K562 (cell line): ENCODE data around the gene S100A3. TPM values are rescaled to one million over a fixed set of nuclear protein-coding genes. Genes with fewer than 3 reads are reported as not detected.

Experiments used
- CBX1 ChIP-seq: sonication (generic); IDR thresholded peaks from 2 replicates; pipeline ENCODE4 v1.6.1; 2016; ENCODE audit warnings: antibody characterized with exemption, low read depth, mild to moderate bottlenecking
- CREM ChIP-seq: IDR thresholded peaks from 2 replicates; pipeline ENCODE4 v1.6.1; 2014; ENCODE audit warnings: antibody characterized with exemption, low read depth
- E2F3 ChIP-seq: fragments of 250-450 bp; sonication (Bioruptor Pico); IDR thresholded peaks from 2 replicates; pipeline ENCODE4 v1.4.0; 2020; ENCODE audit warnings: mild to moderate bottlenecking
- HNRNPK ChIP-seq: fragments of 200-400 bp; formaldehyde crosslinking; IDR thresholded peaks from one replicate; pipeline ENCODE4 v1.6.1; 2018; ENCODE audit warnings: mild to moderate bottlenecking, low read depth, low read length; ENCODE audit not compliant: poor library complexity, severe bottlenecking
- LCOR ChIP-seq: sonication (generic); formaldehyde crosslinking; IDR thresholded peaks from 2 replicates; pipeline ENCODE4 v1.8.0; 2022; ENCODE audit warnings: mild to moderate bottlenecking, missing genetic modification reagents
- LEF1 ChIP-seq: fragments of 450-650 bp; IDR thresholded peaks from 2 replicates; pipeline ENCODE4 v1.6.1; 2016; ENCODE audit warnings: mild to moderate bottlenecking
- MTA3 ChIP-seq: fragments of 450-650 bp; formaldehyde crosslinking; IDR thresholded peaks from 2 replicates; pipeline ENCODE4 v1.6.1; 2017; ENCODE audit warnings: mild to moderate bottlenecking, borderline replicate concordance
- NRF1 ChIP-seq, 2 experiments: fragments of 450-650 bp; IDR thresholded peaks in 1 of 2; conservative IDR thresholded peaks in 1 of 2; 2 replicates each; pipeline ENCODE4 v1.6.1; 2014; ENCODE audit warnings: mild to moderate bottlenecking in 2 of 2
- RB1 ChIP-seq: fragments of 450-650 bp; IDR thresholded peaks from 2 replicates; pipeline ENCODE4 v1.6.1; 2017; ENCODE audit warnings: low read depth, mild to moderate bottlenecking
- SMAD4 ChIP-seq: fragments of 250-450 bp; sonication (Bioruptor Pico); conservative IDR thresholded peaks from 2 replicates; pipeline ENCODE4 v1.8.0; 2021; ENCODE audit warnings: inconsistent platforms, mild to moderate bottlenecking, moderate library complexity
- SP1 ChIP-seq: sonication (generic); formaldehyde crosslinking; IDR thresholded peaks from 2 replicates; pipeline ENCODE4 v1.8.1; 2022; ENCODE audit warnings: mild to moderate bottlenecking, missing genetic modification reagents
- U2AF1 ChIP-seq: fragments of 200-400 bp; formaldehyde crosslinking; optimal IDR thresholded peaks from 2 replicates; pipeline ENCODE3; 2017; ENCODE audit warnings: mild to moderate bottlenecking, low read depth, low read length, moderate library complexity
- ZBED1 ChIP-seq: IDR thresholded peaks from 2 replicates; pipeline ENCODE4 v1.6.1; 2014
- ZBTB11 ChIP-seq, 3 experiments: fragments of 200-800 bp in 1 of 3; fragments of 250-450 bp in 1 of 3; fragments of 450-650 bp in 1 of 3; sonication (Bioruptor Pico) in 1 of 3; sonication (Bioruptor generic) in 1 of 3; formaldehyde crosslinking in 1 of 3; IDR thresholded peaks; 2 replicates each; pipeline versions ENCODE4 v1.6.1 to v1.8.0; 2016 to 2022; ENCODE audit warnings: mild to moderate bottlenecking in 2 of 3, missing genetic modification characterization in 2 of 3, missing compliant biosample characterization in 1 of 3, moderate library complexity in 1 of 3
- ZBTB7A ChIP-seq: IDR thresholded peaks from 2 replicates; pipeline ENCODE4 v1.6.1; 2011; ENCODE audit warnings: low read depth, mild to moderate bottlenecking, low read length, moderate library complexity, borderline replicate concordance; ENCODE audit not compliant: control insufficient read depth
- ZFP91 ChIP-seq: sonication (generic); formaldehyde crosslinking; IDR thresholded peaks from 2 replicates; pipeline ENCODE4 v1.8.0; 2022; ENCODE audit warnings: mild to moderate bottlenecking, missing genetic modification reagents
- ZNF124 ChIP-seq: sonication (generic); formaldehyde crosslinking; IDR thresholded peaks from 2 replicates; pipeline ENCODE4 v1.8.1; 2022; ENCODE audit warnings: missing genetic modification reagents
- ZNF639 ChIP-seq, 2 experiments: fragments of 200-800 bp in 1 of 2; sonication (Bioruptor generic) in 1 of 2; sonication (generic) in 1 of 2; formaldehyde crosslinking in 1 of 2; IDR thresholded peaks in 1 of 2; conservative IDR thresholded peaks in 1 of 2; 2 replicates each; pipeline versions ENCODE4 v1.5.0 to v1.6.1; 2016 to 2020; ENCODE audit warnings: missing compliant biosample characterization in 1 of 2, missing genetic modification characterization in 1 of 2, missing genetic modification reagents in 1 of 2
- polyA plus RNA-seq, 8 experiments: library from polyadenylated mRNA; depleted of rRNA in 4 of 8; stranded (reverse) in 5 of 8; unstranded in 3 of 8; fragments of >200 nt; fragmentation: Nextera tagmentation in 2 of 8; fragmentation: Illumina TruSeq in 1 of 8; extraction: Ambion mirVana in 2 of 8; extraction: Trizol in 1 of 8; gene quantifications; 2 replicates each; pipeline versions ENCODE4 v1.2.1 to v1.2.3, GENCODE V29; 2011 to 2014; ENCODE audit warnings: inconsistent platforms in 1 of 8, missing spikeins in 1 of 8
- total RNA-seq, 7 experiments: library from RNA; depleted of rRNA in 6 of 7; stranded (reverse); fragments of >200 nt in 6 of 7; fragmentation: Illumina TruSeq in 2 of 7; extraction: Trizol in 2 of 7; gene quantifications; 2 replicates each; pipeline versions ENCODE4 v1.2.1 to v1.2.3, GENCODE V29; 2011 to 2021; ENCODE audit warnings: low replicate concordance in 1 of 7

S100A3 gene
- total and polyA plus RNA-seq, 9 of the 15 experiments (the other 6 are each of a cell fraction or from before 2014, with no cell fraction given): 0.08 to 1.7 (median 0.18) TPM; not detected in 4

- TF ChIP-seq ZBTB11 (CRISPR knock-in tag; IDR thresholded peaks at IDR 0.05): peak in 1 of 3 experiments; percentile 61; a peak in 2 of 6 replicates
- TF ChIP-seq E2F3: 0 out of 2 replicates have a peak, but pooled peaks have one; percentile 5
- no peak for TF ChIP-seq SMAD4 (CRISPR knock-in tag)
- peak; percentile 66 for TF ChIP-seq SP1 (CRISPR knock-in tag)
- TF ChIP-seq ZBED1: no peak
- peak; percentile 62 to 67 for TF ChIP-seq NRF1 (conservative IDR thresholded peaks at IDR 0.05 in 1 of 2, IDR thresholded peaks at IDR 0.05 in 1 of 2)
- TF ChIP-seq HNRNPK: no peak
- TF ChIP-seq ZBTB7A: peak; percentile 64; the same call in 1 of the 2 replicates
- TF ChIP-seq RB1: peak; percentile 7; the same call in 1 of the 2 replicates
- peak; percentile 5 for TF ChIP-seq CREM
- no peak for TF ChIP-seq LEF1
- TF ChIP-seq MTA3: 0 out of 2 replicates have a peak, but pooled peaks have one; percentile 64
- TF ChIP-seq ZNF124 (CRISPR knock-in tag): no peak
- 0 out of 2 replicates have a peak, but pooled peaks have one; percentile 10 for TF ChIP-seq ZFP91
- TF ChIP-seq U2AF1: no peak
- TF ChIP-seq CBX1: no peak
- peak in 1 of 2 experiments; percentile 67; a peak in 2 of 4 replicates for TF ChIP-seq ZNF639 (CRISPR knock-in tag; conservative IDR thresholded peaks at IDR 0.05 in 1 of 2, IDR thresholded peaks at IDR 0.05 in 1 of 2)
- TF ChIP-seq LCOR (CRISPR knock-in tag): no peak
Observed at GRCh38 chr1:153545067-153546055, 3.7 kb downstream of the S100A3 start, which contains the start of gene S100A4 (continued).
